ENCODE data around the gene MID1. TPM values are rescaled to one million over a fixed set of nuclear protein-coding genes. Genes with fewer than 3 reads are reported as not detected.

Gene MID1
- total RNA-seq, 2 donors from 2014 or later: 8.0 to 9.6 TPM

GRCh38 chrX:10566716-10567097 lies 53.7 kb downstream of the MID1 start:
- H3K4me1 ChIP-seq: no peaks in the 10 kb centered on the region
- no peaks in the 10 kb centered on the region for H3K36me3 ChIP-seq
- H3K4me3 ChIP-seq: no peak overlapping the region
- DNase-seq (ENCODE audit: low spot score): no peak
- H3K27me3 ChIP-seq: no peaks in the 10 kb centered on the region
- no peaks in the 10 kb centered on the region for H3K9me3 ChIP-seq
- TF ChIP-seq CTCF (IDR thresholded peaks at IDR 0.05): no peak
- H3K27ac ChIP-seq: no peak overlapping the region

- no peaks in the 10 kb centered on the region for H3K4me1 ChIP-seq
- no peaks in the 10 kb centered on the region for H3K27me3 ChIP-seq
- no peaks in the 10 kb centered on the region for H3K36me3 ChIP-seq
- no peak for TF ChIP-seq CTCF (IDR thresholded peaks at IDR 0.05)
- no peaks in the 10 kb centered on the region for H3K9me3 ChIP-seq
- no peak for DNase-seq (ENCODE audit: low spot score)
- no peak overlapping the region for H3K27ac ChIP-seq
- no peak overlapping the region for H3K4me3 ChIP-seq
These were observed 55.9 kb downstream of the MID1 start for GRCh38 chrX:10564484-10564883.

- DNase-seq (ENCODE audit: low spot score): no peak
- Histone ChIP-seq H3K27me3 (no peaks in the 10 kb centered on the region), H3K9me3 (no peaks in the 10 kb centered on the region), H3K27ac (no peak overlapping the region), H3K4me3 (no peak overlapping the region), H3K36me3 (no peaks in the 10 kb centered on the region), H3K4me1 (no peaks in the 10 kb centered on the region)
- no peak for TF ChIP-seq CTCF (IDR thresholded peaks at IDR 0.05)
These were observed 63.2 kb downstream of the MID1 start for GRCh38 chrX:10557166-10557565.

GRCh38 chrX:10556405-10556804 lies 64.0 kb downstream of the MID1 start:
- H3K4me1 ChIP-seq: no peaks in the 10 kb centered on the region
- H3K27ac ChIP-seq: no peak overlapping the region
- no peak for TF ChIP-seq CTCF (IDR thresholded peaks at IDR 0.05)
- no peaks in the 10 kb centered on the region for H3K36me3 ChIP-seq
- H3K9me3 ChIP-seq: no peaks in the 10 kb centered on the region
- no peaks in the 10 kb centered on the region for H3K27me3 ChIP-seq
- DNase-seq (ENCODE audit: low spot score): no peak
- no peak overlapping the region for H3K4me3 ChIP-seq

- H3K27ac ChIP-seq: no peak overlapping the region
- H3K27me3 ChIP-seq: no peaks in the 10 kb centered on the region
- H3K4me1 ChIP-seq: no peaks in the 10 kb centered on the region
- no peaks in the 10 kb centered on the region for H3K9me3 ChIP-seq
- no peak overlapping the region for H3K4me3 ChIP-seq
- no peaks in the 10 kb centered on the region for H3K36me3 ChIP-seq
- no peak for TF ChIP-seq CTCF (IDR thresholded peaks at IDR 0.05)
- no peak for DNase-seq (ENCODE audit: low spot score)
These were observed 64.5 kb downstream of the MID1 start for GRCh38 chrX:10555846-10556245.

GRCh38 chrX:10554612-10555270 lies 65.6 kb downstream of the MID1 start:
- no peaks in the 10 kb centered on the region for H3K36me3 ChIP-seq
- TF ChIP-seq CTCF (IDR thresholded peaks at IDR 0.05): no peak
- no peak for DNase-seq (ENCODE audit: low spot score)
- H3K27ac ChIP-seq: no peak overlapping the region
- H3K27me3 ChIP-seq: no peaks in the 10 kb centered on the region
- H3K9me3 ChIP-seq: no peaks in the 10 kb centered on the region
- H3K4me3 ChIP-seq: no peak overlapping the region
- H3K4me1 ChIP-seq: no peaks in the 10 kb centered on the region
